Measurements from ENCODE around the gene AP5S1. TPM values are rescaled to one million over a fixed set of nuclear protein-coding genes. Genes with fewer than 3 reads are reported as not detected.
"Not testable (repeated sequence)": the region's sequence is repeated elsewhere in the genome, so short reads cannot be mapped to it uniquely, and the experiment has no call there.

AP5S1 gene
- total RNA-seq, 1 experiment from 2014 or later = 40.2 TPM

GRCh38 chr20:3811467-3812258 is 8.7 kb upstream of the AP5S1 start:
- peak; percentile 98 for DNase-seq (ENCODE audit: low spot score)

GRCh38 chr20:3812259-3812681 is 8.1 kb upstream of the AP5S1 start:
- no peak for DNase-seq (ENCODE audit: low spot score)

GRCh38 chr20:3812975-3813847 is 7.1 kb upstream of the AP5S1 start:
- DNase-seq (ENCODE audit: low spot score) = peak; percentile 18

DNA sequence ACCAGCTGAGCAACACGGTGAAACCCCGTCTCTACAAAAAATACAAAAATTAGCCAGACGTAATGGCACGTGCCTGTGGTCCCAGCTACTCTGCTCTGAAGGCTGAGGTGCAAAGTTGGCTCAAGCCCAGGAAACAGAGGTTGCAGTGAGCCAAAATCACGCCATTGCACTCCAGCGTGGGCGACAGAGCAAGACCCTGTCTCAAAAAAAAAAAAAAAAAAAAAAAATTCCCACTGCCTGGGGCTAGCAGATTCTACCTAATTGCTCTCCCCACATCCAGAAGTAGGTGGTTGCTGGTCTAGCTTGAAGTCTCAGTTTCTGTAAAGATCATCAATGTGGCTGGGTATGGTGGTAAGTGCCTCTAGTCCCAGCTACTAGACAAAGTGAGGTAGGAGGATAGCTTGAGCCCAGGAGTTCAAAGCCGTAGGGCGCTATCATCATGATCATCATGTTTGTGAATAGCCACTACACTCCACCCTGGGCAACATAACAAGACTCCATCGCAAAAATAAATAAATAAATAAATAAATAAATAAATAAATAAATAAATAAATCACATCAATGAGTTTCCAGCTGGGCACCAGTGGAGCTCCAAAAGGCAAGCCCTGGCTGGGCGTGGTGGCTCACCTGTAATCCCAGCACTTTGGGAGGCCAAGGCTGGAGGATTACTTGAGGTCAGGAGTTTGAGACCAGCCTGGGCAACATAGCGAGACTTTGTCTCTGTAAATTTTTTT is 6.3 kb upstream of the AP5S1 start:
- no peak for DNase-seq (ENCODE audit: low spot score)

DNA sequence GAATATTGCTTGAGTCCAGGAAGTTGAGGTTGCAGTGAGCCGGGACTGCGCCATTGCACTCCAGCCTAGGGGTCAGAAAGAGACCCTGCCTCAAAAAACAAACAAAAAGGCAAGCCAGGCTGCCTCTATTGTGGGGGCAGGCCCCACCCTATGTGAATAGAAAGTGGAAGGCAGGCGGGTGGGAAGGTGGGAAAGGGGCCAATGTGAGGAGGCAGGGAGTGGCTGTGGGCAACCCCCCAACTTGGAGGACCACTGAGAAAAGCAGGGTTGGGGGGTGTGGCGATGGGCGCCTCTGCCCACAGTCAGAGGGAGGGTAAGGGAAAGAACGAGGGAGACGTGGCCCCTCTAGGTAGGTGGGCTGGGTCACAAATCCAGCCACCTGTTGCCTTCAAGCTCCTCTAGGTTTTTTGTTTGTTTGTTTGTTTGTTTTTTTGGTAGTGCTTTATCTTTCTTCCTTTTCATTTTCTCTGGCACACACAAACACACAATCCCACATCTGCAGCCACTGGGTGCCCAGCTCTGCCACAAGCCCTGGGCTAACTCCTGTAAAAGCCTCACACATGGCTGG is 5.3 kb upstream of the AP5S1 start:
- DNase-seq (ENCODE audit: low spot score) = no peak

DNA sequence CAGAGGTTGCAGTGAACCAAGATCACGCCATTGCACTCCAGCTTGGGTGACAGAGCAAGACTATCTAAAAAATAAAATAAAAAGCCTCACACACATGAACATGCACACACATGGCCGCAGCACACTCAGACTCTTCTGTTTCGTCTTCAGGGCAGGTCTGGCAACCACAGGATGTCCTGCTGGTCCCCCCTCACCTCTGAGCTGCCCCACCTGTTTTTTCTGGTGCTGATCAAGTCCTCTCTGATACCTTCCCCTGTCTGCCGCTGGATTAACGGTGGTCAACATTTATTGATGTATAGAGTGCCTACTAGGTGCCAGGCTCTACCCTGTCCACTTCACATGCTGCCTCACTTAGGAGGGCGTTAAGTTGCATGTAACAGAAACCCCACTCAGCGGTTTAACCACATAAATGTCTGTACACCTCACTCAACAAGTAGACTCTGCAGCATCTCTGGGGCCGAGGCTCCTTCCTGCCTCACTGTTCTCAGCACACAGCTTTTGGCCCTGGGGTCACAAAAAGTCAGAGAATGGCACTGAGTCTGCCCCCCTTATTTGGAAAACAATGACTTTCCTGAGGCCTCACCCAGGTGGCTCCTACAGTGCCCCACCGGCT is 4.5 kb upstream of the AP5S1 start:
- DNase-seq (ENCODE audit: low spot score) = no peak

DNA sequence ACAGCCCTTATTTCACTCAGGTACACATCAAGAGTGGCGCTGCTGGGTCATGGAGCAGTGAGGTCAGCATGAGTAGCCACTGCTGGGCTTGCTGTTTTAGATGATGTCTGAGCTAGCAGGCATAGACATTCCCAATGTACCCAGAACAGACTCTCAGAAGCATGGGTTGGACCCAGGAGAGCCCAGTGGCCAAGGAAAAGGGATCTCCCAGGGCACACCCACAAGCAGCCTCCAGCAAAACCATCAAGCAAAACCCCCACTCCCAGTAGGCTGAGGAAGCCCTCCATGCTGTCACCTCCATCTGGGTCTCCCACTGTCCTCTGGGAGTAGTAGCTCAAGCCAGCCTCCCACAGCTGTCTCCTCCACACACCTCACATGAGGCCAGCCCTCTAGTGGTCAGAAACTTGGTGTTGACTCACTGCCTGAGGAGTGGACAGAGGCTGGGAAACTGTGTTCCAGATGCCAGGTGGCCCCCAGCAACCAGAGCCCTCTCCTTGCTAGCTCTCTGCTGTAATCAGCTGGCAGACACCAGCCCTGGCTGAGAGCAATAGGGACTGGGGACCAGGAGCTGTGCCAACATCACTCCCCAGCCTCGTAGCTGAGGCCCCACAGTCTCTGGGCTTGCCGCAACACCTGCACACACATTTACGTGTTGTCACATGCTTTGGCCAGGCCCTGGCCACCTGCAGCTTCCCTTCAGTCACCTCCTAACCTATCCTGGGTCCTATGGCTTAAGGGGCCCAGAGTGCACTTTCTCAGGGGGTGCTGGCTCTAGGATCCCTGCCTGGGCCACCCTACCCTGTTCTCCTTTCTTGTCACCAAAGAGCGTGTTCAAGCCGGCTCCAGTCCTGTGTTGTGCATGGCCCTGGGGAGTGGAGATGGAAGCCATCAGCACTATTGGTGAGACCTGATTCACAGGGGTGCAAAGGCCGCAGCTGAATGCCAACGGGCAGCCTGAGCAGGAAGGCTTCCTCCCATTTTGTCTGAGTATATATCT is 1.9 kb upstream of the AP5S1 start:
- peak; percentile 90 for DNase-seq (ENCODE audit: low spot score)

GRCh38 chr20:3819411-3820047 is 818 bp upstream of the AP5S1 start:
- DNase-seq (ENCODE audit: low spot score) = no peak

DNA sequence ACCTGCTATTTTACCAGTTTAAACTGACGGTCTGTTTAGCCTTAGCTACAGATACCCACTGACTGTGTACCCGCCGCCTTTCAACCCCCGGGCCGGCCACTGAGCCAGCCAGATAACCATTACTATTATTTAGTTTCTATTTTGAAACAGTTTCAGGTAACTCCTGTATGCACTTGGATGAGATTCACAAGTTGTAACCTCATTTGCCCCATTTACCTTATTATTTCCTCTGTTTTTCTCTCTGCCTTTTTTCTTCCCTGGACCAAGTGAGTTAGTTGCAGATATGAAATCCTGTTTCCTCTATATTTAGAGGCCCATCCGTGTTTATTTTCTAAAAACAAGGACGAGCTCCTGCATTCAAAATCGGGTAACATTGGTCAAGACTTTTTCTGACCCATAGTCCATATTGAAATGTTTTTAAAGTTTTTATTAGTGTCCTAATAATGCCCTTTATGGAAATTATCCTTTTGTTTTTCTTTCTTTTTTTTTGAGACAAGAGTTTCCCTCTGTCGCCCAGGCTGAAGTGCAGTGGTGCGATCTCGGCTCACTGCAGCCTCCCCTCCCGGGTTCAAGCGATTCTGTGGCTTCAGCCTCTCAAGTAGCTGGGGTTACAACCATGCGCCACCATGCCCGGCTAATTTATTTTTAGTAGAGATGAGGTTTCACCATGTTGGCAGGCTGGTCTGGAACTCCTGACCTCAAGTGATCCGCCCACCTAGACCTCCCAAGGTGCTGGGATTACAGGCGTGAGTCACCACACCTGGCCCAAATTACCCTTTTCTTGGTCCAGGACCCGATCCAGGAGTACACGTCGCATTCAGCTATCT is 767 bp downstream of the AP5S1 start:
- DNase-seq (ENCODE audit: low spot score) = no peak

DNA sequence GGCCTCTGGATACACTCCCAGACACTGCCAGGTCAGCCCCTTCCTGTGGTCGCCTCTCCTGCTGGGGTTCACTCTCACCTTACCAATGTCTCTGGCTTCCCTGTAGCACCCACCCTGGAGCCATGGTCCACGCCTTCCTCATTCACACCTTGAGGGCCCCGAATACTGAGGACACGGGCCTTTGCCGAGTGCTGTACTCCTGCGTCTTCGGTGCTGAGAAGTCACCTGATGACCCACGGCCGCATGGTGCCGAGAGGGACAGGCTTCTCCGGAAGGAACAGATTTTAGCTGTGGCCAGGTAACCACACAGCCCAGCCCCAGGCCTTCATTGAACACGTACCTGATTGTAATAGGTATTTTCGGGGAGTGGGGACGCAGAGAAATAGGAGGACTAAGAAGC is 1.6 kb downstream of the AP5S1 start:
- DNase-seq (ENCODE audit: low spot score) = no peak

- no peak for DNase-seq (ENCODE audit: low spot score)
Measured at GRCh38 chr20:3823881-3824280, 3.5 kb downstream of the AP5S1 start.

DNA sequence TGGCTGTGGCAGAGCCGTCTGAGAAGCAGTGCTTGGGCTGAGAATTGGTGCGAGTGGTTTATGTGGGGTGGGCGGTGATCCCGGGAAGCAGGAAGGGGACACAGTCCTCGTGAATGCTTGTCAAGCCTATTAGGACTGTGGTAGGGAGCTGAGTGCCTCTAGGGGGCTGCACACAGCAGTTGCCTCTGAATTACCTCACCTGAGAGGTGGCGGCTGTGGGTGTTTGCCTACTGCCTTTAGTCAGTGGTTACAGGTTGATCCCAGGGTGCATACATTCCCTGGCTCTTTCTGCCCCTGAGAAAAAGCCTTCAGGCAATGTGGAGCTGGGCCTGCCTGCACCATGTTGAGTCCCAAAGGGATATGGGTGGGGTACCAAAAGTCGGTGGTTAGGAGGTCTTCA is 5.2 kb downstream of the AP5S1 start:
- DNase-seq (ENCODE audit: low spot score) = no peak

GRCh38 chr20:3826420-3826819 is 6.1 kb downstream of the AP5S1 start:
- DNase-seq (ENCODE audit: low spot score) = no peak

DNA sequence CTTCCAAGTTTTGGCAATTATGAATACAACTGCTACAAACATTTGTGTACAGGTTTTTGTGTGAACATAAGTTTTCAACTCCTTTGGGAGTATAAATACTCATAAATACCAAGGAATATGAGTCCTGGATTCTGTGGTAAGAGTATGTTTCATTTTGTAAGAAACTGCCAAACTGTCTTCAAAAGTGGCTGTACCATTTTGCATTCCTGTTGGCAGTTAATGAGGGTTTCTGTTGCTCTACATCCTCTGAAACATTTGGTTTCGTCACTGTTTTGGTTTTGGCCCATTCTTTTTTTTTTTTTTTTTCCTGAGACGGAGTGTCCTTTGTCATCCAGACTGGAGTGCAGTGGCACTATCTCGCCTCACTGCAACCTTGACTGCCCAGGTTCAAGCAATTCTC is 8.5 kb downstream of the AP5S1 start:
- no peak for DNase-seq (ENCODE audit: low spot score)

- not testable (repeated sequence) for DNase-seq (ENCODE audit: low spot score)
Measured at GRCh38 chr20:3829891-3830290, 9.5 kb downstream of the AP5S1 start.

DNA sequence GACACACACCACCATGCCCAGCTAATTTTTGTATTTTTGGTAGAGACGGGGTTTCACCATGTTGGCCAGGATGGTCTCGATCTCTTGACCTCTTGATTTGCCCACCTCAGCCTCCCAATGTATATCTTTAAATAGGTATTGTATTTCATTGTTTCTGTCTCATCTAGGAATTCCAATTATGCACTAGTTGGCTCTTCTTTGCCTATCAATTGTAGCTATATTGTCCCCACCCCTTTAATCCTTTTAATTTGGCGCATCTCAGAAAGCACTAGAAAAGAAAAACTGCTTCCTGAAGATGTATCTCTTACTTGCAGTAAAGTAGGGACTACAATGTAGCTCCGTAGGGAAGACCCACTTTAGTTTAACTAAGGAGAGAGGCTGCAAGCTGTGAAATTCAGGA is 15.8 kb downstream of the AP5S1 start:
- DNase-seq (ENCODE audit: low spot score) = no peak

GRCh38 chr20:3839328-3839727 is 19.0 kb downstream of the AP5S1 start:
- DNase-seq (ENCODE audit: low spot score) = no peak

- DNase-seq (ENCODE audit: low spot score) = not testable (repeated sequence)
Measured at GRCh38 chr20:3840201-3840600, 19.9 kb downstream of the AP5S1 start.

All from HT-29 (cell line).